DOHH2 (cell line): ENCODE results near the gene ISG15.

Experiments used
- CTCF ChIP-seq: fragments of 200-600 bp; sonication (generic); IDR thresholded peaks from one replicate; pipeline ENCODE4 v1.5.1; 2014; ENCODE audit warnings: antibody characterized with exemption, mild to moderate bottlenecking, low read depth, low read length; ENCODE audit not compliant: poor library complexity, severe bottlenecking
- EZH2phosphoT487 ChIP-seq: fragments of 200-600 bp; sonication (generic); IDR thresholded peaks from 2 replicates; pipeline ENCODE4 v1.6.1; 2017; ENCODE audit warnings: borderline replicate concordance, mild to moderate bottlenecking, antibody characterized with exemption, low read length, moderate library complexity, mixed read lengths

GRCh38 chr1:1006305-1007159 lies 6.8 kb upstream of the ISG15 start:
- no peak for TF ChIP-seq CTCF
- no peak for TF ChIP-seq EZH2phosphoT487
